AG08395 (cell line): ENCODE measurements around the gene TBC1D24.

Source experiments
- DNase-seq: peaks from one replicate; pipeline ENCODE4 v3.0.0; 2012; ENCODE audit warnings: mixed read lengths, low spot score

Gene TBC1D24

DNA sequence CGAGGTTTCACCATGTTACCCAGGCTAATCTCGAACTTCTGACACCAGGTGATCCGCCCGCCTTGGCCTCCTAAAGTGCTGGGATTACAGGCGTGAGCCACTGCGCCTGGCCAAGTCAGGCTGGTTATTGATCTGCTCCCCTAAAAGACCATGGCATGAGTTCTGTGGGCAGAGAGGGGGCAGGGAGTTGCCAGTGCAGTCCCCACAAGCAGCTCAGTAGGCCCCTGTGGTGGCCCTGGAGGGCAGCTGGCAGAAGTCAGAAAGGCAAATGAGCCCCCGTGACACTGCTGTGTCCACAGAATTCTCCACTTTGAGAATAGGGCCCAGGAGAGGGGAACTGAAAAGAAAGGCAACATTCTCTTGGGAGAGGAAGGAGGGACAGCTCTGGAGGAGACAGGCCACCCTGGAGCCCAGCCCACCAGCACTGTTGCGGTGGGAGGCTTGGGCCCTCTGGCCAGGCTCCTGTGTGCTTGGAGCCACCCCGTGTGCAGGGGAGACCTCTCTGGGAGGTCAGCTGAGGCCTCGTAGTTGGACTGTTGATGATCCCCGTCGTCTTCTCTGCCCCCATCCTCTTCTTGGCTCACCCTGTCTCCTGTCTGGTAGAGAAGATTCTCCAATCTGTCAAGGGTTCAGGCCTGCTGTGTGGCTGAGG is 43.2 kb downstream of the TBC1D24 start:
- DNase-seq = no peak

DNA sequence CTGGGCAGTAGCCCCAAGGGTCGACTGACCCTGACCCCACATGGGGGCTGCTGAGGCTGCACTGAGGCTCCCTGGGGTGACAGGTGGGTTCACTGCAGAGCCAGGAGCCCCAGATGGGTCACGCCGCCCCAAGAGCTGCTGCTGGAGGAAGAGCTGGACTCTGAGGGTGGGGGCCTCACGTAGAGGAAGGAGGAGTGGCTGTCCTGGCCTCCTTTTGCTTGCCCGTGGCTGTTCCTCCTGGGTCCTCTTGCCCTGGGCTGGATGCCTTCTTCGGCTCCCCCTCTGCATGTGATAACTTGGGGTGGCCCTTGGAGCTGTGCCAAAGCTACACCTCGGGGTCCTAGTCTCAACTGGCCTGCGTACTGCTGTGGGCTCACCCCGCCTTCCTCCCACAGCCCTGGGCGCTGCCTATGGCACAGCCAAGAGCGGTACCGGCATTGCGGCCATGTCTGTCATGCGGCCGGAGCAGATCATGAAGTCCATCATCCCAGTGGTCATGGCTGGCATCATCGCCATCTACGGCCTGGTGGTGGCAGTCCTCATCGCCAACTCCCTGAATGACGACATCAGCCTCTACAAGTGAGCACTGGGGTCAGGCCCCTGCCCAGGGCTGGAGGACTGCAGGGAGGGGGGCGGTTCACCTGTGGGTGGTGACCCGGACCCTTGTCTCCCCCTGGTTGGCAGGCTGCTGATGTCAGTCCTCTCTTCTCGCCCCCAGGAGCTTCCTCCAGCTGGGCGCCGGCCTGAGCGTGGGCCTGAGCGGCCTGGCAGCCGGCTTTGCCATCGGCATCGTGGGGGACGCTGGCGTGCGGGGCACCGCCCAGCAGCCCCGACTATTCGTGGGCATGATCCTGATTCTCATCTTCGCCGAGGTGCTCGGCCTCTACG is 44.1 kb downstream of the TBC1D24 start:
- no peak for DNase-seq

DNA sequence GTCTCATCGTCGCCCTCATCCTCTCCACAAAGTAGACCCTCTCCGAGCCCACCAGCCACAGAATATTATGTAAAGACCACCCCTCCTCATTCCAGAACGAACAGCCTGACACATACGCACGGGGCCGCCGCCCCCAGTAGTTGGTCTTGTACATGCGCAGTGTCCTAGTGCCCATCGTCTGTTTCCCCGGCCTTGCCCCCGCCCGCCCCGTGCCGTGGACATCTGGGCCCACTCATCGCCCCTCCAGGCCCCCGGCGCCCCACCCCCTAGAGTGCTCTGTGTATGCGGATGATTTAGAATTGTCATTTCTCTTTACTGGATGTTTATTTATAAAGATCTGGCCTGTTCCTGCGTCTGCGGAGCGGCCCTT is 44.8 kb downstream of the TBC1D24 start:
- no peak for DNase-seq

DNA sequence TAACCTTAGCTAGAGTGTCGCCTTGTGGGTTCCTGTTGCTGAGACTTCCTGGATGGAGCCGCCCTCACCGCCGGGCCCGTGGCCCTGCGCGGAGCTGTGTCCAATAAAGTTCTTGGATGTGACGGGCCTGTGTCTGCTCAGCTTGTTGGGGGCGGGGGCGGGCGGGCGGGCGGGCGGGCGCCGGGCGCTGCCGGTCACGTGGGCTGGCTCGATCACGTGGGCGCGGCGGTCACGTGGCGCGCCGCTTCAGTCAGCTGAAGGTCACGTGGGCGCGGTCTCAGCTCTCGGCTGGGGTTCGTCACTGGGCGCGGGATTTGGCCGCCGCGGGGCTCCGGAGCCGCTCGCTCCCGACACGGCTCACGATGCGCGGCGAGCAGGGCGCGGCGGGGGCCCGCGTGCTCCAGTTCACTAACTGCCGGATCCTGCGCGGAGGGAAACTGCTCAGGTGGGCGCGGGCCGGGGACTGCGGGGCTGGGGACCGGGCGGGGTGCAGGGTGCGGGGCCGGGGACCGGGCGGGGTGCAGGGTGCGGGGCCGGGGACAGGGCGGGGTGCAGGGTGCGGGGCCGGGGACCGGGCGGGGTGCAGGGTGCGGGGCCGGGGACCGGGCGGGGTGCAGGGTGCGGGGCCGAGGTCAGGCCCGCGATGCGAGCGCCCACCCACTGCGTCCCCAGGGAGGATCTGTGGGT is 45.3 kb downstream of the TBC1D24 start, which contains the start of gene AMDHD2:
TSS of gene AMDHD2 (plus strand) at position 275 of the 687 bp plus-strand sequence. CDS start at position 363, 88 bp downstream.
- DNase-seq = peak; percentile 97

DNA sequence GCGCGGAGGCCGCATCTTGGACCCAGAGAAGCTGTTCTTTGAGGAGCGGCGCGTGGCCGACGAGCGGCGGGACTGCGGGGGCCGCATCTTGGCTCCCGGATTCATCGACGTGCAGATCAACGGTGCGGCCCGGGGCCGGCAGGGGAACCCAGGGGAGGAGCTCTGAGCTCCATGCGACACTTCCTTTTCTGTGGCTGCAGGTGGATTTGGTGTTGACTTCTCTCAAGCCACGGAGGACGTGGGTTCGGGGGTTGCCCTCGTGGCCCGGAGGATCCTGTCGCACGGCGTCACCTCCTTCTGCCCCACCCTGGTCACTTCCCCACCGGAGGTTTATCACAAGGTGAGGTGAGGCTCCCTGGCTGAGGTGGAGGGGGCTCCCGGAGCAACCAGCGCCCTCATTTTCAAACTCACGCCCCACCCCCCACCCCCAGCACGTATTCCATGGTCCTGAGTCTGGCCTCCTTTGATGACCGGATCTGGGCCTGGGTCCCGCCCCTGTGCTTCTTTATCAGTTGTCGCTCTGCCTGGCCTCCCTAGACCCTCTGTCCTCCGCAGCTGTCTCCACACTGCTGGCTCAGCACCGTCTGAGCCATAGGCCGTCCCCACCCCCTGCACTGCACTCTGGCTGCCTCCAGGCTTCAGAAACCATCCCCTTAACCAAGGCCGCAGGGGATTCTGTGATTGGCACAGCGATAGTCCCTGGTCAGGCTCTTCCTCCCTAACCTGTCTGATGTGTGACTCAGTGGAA is 46.0 kb downstream of the TBC1D24 start:
- DNase-seq = no peak

DNA sequence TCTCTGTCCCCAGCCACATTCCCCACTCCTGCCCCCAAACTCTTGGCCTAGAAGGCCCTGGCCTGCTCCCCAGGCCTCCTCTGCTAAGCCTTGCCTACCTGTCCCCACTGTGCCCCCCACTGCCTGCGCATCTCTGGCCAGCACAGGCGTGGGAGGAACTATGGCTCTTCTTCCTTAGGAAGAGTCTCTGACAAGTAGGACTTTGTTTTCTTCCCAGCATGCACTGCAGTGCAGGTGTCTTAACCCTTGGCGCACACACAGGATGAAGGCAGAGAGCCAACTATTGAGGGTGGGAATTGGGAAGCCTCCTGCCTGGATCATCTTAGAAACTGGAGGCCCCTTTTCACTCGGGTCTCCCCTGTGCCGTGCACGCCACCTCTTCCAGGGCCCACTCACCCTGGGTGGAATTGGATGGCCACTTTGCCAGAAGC is 48.9 kb downstream of the TBC1D24 start:
- no peak for DNase-seq

DNA sequence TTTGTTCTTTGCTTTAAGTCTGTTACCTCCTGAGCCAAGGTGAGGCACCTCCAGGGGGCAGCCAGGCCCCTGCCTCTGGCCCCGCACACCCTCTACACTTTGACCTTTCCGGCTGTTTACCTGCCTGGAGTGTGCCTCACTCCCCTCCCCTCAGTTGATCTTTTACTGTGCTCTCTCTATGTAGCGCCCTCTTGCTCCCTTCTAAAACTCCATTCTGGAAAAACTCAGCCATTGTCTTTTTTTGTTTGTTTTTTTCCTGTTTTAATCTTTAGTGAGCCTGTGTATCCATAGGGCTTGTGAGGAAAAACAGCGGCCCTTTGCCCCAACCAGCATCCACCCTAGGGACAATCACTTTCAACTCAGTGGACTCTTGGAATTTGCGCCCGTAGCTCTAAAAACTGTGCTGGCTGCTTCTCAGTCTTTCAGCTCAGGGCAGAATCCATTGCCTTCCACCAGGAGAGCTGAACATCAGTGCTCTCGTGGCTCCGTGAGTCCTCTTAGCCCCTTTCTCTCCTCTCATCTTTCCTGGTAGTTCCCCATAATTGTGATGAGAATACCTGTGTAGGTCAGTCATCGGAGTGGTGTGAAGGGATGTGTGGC is 49.5 kb downstream of the TBC1D24 start:
- no peak for DNase-seq

DNA sequence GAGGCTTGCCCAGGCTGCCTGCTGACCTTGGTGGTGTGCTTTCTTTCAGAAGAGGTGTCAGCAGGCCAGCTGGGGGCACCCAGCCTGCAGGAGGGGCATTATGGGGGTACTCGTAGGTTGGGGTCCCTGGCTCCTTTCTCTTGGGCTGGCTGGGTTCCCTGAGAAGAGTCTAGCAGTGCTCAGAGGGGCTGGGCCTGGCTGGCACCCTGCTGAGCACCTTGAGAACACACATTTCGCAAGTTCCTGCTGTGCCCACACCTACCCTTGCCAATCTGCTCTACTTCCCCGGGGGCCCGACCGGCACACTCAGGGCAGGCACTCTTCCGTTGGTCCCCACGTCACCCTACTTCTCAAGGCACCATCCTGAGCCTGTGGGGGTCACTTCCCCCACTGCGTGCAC is 51.2 kb downstream of the TBC1D24 start:
- no peak for DNase-seq

DNA sequence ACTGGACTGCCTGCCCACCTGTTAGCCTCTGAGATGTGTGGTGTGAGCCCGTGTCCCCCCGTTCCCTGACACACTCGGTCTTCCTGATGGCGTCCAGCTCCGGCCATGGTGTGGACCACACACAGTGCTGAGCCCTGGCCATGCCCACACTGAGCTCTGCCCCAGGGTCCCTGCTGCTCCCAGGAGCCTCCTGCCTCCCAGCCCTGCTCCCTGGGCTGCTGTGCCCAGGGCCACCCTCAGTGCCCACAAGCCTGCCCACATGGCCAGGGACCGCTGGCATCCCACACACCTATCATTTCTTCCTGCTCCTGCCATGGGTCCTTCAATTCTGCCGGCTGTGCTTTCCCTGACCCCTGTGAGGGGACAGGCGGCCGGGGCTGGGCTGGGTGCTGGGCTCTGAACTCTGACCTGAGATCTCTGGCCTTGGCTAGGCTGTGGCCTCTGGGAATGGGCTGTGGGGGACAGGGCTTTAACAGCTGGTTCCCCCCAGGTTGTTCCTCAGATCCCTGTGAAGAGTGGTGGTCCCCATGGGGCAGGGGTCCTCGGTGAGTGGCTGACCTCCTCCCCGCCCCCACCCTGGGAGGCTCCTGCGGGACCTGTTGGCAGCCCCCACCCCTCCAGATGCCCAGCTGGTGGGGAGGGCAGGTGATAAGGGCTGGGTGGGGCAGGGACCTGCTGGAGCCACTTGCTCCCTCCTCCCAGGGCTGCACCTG is 52.3 kb downstream of the TBC1D24 start:
- DNase-seq = no peak

DNA sequence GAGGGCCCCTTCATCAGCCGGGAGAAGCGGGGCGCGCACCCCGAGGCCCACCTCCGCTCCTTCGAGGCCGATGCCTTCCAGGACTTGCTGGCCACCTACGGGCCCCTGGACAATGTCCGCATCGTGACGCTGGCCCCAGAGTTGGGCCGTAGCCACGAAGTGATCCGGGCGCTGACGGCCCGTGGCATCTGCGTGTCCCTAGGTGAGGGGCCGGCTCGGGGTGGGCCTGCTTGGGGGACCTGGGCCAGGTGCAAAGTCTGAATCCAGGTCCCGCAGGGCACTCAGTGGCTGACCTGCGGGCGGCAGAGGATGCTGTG is 52.8 kb downstream of the TBC1D24 start:
- DNase-seq = no peak

DNA sequence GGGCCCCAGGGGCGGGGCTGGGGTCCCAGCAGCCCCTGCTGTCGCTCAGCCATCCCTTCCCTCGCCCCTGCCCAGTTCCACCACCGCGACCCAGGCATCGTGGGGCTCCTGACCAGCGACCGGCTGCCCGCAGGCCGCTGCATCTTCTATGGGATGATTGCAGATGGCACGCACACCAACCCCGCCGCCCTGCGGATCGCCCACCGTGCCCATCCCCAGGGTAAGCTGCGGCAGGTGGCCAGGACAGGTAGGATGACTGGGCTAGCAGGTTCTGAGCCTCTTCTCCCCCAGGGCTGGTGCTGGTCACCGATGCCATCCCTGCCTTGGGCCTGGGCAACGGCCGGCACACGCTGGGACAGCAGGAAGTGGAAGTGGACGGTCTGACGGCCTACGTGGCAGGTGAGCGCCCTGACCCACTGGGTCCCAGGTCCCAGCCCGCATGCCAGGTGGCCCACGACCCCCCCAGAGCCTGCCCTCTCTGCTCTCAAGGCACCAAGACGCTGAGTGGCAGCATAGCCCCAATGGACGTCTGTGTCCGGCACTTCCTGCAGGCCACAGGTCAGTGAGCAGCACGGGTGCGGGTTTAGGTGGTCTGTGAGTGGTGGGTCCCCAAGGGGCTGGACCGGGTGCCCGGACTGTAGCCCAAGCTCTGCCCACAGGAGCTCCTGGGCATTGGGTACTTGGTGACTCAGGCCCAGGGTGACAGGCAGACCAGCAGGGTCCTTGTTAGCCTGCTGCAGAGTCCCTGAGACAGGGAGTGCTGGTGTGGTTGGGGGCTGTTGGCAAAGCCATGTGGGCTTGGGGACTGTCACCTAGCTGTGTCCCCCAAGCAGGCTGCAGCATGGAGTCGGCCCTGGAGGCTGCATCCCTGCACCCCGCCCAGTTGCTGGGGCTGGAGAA is 53.5 kb downstream of the TBC1D24 start:
- no peak for DNase-seq

DNA sequence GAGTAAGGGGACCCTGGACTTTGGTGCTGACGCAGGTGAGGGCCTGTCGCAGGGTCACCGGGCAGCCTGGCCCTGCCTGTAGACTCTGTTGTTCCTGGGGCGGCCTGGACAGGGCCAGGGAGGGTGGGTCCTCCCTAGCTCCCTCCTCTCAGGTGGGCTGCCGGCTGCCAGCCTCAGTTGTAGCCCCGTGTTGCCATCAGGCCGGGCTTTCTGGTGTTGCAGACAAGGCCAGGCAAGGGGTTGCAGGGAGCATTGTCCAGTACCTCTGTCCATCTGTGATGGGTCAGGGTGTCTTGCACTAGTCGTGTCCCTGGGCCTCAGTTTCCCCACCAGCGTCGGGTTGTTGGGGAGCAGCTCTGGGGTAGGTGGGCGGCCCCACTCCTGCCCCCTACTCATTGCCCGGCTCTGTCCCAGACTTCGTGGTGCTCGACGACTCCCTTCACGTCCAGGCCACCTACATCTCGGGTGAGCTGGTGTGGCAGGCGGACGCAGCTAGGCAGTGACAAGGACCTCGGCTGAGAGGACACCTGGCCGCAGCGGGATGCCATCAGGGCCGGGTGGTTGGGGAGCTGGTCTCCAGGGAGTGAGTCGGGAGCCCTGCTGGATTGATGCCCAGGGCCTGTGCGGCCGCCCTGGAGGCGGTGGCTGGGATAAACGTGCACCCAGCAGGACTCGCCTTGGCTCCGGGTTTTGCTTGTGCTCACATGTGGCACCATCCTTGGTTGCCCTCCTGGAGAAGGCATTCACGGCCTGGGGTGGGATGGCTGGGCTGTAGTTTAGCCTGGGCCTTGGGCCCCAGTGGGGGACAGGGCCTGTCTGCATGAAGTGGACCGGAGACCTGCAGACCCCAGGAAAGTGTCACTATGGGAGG is 54.4 kb downstream of the TBC1D24 start:
- no peak for DNase-seq

DNA sequence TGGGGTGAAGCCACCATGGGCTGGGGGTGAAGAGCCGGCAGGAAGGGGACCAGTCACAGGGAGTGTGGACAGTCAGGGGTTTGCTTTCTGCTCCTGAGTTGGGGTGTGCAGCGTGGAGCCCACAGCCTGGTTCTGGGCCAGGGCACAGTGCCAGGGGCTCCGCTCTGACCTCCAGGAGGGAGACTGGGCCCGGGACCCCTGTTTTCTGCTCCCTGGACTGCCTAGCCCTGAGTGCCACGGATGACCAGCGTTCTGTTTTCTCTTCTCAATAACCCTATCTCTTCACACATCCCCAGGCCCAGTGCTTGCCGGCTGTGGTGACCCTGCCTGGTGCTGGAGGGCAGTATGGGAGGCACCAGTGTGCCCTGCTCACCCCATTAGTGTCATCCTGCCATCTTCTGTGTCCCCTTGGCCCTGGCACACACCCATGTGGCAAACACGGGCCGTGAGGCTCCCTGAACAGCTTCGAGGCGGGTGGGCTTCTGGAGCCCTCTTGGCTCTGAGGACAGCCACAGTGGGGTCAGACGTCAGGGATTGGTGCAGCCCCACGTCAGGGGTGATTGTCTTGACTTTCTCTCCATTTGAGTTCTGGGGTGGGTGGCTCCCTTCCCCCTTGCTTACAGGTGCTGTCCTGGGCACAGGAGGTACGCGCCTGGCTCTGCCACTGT is 55.2 kb downstream of the TBC1D24 start:
- DNase-seq = no peak

DNA sequence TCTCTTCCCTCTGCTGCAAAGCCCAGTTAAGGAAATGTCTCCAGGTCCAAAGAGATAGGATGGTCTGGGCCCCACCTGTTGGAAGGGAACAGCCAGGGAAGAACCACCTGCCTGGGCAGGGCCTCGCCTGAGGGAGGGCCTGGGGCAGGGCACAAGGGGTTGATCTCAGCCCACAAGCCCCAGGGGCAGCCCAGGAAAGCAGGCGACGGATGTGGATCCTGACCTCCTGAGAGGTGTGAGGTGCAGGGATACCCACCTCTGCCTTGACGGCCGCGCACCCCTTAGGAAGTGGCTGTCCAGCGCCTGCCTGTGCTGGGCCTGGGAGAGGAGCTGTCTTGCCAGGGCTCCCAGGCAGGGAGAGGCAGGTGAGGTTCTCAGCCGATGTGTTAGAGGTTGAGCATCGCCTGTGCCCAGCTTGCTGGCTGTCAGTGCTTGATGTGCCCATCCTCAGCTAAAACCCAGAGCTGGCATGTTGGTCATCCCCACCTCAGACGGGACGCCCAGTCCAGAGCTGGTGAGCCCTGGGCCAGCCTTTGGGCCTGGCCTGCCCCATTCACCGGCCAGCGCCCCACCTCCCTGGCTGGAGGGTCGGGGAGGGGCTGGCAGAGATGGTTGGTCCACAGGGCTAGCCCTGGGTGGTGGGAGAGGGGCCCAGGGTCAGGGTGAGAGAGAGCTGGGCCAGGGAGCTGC is 55.8 kb downstream of the TBC1D24 start:
- no peak for DNase-seq

DNA sequence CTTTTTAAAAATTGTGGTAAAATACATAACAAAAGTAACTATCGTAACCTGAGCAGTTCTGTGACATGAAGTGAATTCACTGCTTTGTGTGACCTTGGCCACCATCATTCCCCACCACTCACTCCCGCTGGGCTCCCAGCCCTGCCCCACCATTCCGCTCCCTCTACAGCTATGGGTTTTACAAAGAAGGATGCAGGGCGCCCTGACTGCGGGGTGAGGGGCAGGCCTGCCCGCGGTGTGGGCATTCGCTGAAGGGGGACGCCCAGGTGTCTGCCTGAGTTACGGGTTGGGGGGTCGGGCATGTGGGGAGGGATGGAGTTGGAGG is 56.4 kb downstream of the TBC1D24 start, which contains the start of gene CEMP1:
TSS of gene CEMP1 (minus strand) at position 38 of the 325 bp plus-strand sequence. CDS start 335 bp downstream, outside the sequence.
- DNase-seq = no peak

DNA sequence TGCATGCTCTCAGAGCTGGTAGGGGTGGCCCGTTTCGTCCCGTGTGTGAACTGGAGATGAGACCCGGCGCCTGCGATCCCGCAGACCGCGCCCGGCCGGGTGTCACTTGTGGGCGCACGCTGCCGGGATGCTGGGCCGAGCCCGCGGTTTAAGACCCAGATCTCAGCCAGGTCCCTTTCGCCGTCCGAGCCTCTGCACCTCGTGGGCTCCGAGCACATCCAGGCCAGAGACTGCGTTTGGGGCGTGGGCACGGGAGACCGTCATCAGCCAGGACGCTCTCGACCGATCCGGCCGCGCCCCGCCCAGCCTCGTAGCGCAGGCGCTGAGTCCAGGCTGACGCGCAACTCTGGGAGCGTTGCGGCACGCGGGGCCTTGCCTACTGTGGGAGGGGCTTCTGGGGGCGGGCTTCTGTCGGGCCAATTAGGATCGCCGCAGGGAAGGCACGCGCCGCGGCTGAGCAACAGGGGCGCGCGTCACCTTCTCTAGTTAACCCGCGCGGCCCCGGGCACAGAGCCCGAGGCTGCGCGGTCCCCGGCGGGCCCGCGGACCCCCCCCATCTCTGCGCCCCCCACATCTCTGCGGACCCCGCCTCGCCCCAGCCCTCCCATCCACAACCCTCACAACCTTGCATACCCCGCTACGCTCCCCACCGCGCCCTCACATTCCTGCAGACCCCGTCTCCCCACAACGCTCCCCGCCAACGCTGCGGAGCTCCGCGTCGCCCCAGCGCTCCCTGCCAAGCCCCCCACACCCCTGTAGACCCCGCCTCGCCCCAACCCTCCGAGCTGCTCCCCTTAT is 57.0 kb downstream of the TBC1D24 start:
- peak; percentile 98 for DNase-seq

DNA sequence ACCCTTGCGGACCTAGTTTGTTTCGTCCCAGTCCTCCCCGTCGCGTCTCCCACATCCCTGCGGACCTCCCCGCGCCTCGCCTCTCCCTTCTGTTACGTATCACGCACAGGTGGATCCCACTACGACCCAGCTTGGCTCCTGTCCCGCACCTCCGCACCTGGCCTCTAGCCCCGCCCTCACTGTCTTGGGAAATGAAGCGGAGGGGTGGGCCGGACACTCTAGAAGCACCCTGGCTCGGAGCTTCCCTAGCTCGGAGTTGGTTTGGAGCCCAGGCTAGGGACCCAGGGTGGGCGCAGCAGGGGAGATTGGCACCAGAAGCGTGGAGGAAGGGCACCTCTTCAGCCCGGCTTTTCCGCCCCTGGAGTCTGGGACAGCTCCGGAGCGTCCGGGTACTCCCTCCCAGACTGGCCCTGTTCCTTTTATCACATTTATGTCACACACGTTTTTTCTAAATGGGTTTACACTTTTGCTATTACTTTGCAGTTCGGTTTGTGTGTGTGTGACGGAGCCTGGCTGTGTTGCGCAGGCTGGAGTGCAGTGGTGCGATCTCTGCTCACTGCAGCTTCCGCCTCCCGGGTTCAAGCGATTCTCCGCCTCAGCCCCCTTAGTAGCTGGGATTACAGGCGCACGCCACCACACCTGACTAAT is 57.7 kb downstream of the TBC1D24 start:
- DNase-seq = no peak
